Left hindlimb (tissue), 1 donor: ENCODE data around the gene SLC35E4.
"Not testable (repeated sequence)": the region's sequence is repeated elsewhere in the genome, so short reads cannot be mapped to it uniquely, and the experiment has no call there.

Experiments
- DNase-seq: peaks from one replicate; pipeline ENCODE4 v3.0.0-alpha.2; 2018

The SLC35E4 gene

DNA sequence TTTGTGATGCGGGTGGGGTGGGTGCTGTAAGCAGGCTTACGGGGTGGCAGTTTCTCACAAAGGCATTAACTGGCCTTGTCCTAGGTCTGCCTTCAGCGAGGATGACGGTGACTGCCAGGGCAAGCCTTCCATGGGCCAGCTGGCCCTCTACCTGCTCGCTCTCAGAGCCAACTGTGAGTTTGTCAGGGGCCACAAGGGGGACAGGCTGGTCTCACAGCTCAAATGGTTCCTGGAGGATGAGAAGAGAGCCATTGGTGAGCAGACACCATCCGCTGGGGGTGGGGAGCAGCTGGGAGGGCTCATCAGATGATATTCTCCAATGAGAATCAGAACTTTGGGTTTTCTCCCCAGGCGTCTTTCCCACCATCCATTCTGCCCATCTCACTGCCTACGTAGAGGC, 22.8 kb upstream of the SLC35E4 start:
- no peak for DNase-seq

DNA sequence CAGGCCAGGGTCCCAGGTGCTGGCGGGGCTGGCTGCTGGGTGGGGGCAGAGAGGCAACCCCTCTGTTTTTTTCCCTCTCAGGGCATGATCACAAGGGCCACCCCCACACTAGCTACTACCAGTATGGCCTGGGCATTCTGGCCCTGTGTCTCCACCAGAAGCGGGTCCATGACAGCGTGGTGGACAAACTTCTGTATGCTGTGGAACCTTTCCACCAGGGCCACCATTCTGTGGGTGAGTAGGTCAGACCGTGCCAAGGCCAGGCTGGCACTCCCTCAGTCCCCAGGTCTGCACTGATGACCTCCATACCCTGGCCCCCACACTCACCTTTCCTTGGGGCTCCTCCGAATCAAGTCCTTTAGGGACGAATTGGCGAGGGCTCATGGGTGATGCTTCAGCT, 21.3 kb upstream of the SLC35E4 start:
- DNase-seq, result no peak

DNA sequence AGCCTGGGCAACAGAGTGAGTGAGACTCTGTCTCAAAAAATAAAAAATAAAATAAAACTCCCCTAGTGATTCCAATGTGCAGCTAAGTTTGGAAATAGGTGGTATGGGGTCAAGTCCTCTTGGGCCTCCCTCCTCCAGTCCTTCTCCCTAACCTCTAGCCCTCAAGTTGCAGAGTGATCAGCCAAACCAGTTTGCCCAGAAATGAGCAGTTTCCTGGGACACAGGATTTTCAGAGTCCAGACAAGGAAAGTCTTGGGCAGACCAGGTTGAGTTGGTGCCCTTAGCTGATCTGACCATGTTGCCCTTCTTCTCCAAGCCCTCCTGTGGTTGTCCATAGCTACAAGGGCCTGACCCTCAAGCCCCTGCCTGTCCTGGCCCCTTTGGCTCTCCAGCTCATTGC, 20.7 kb upstream of the SLC35E4 start:
- no peak for DNase-seq

DNA sequence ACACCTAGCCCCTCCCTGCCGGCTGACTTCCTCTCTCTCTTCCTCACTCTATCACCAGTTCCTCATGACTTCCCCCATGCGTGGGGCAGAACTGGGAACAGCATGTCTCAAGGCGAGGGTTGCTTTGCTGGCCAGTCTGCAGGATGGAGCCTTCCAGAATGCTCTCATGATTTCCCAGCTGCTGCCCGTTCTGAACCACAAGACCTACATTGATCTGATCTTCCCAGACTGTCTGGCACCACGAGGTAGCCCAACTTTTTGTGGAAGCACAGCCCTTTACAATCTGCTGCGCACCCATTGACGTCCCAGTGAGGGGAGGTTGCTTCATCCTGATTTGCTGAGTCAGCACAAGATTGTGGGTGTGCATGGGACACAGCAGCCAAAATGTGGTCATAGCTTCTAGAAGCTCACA, 20.0 kb upstream of the SLC35E4 start:
- DNase-seq, result no peak

DNA sequence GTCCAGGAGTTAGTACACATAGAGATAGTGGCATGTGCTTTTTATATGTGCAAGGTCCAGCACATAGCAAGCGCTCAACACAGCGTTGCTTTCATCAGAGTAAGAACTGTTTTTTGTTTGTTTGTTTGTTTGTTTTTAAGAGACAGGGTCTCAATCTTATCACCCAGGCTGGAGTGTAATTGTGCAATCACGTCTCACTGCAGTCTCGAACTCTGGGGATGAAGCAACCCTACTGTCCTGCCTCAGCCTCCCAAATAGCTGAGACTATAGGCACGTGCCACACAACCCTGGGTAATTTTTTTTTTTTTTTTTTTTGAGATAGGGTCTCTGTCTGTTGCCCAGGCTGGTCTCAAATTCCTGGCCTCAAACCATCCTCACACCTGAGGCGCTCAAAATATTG, 17.8 kb upstream of the SLC35E4 start:
- DNase-seq, result no peak

DNA sequence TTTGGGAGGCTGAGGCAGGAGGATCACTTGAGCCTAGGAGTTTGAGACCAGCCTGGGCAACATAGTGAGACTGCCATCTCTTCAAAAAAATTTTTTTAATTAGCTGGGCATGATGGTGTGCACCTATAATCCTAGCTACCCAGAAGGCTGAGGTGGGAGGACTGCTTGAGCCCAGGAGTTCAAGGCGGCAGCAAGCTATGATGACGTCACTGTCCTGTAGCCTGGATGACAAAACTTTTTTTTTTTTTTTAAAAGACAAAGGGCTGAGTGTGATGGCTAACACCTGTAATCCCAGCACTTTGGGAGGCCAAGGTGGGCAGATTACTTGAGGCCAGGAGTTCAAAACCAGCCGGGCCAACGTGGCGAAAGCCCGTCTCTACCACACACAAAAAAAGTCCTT, 15.7 kb upstream of the SLC35E4 start:
- not testable (repeated sequence) for DNase-seq

DNA sequence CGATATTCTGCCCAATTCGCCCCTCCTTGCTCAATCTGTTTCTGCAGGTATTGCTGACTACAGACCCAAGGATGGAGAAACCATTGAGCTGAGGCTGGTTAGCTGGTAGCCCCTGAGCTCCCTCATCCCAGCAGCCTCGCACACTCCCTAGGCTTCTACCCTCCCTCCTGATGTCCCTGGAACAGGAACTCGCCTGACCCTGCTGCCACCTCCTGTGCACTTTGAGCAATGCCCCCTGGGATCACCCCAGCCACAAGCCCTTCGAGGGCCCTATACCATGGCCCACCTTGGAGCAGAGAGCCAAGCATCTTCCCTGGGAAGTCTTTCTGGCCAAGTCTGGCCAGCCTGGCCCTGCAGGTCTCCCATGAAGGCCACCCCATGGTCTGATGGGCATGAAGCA, 9.2 kb upstream of the SLC35E4 start:
- no peak for DNase-seq

DNA sequence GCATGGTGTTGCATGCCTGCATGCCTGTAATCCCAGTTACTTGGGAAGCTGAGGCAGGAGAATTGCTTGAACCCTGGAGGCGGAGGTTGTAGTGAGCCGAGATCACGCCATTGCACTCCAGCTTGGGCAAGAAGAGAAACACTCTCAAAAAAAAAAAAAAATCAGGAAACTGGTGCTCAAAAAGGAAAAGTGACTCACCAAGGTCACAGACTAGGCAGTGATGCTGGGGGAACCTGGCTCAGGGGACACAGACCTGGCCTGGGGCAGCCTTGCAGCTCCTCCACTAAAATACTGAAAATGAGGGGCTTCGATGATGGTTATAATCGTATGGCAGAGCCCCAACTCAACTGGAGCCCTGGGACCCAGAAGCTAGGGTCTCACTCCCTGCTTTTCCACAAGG, 8.1 kb upstream of the SLC35E4 start:
- no peak for DNase-seq

DNA sequence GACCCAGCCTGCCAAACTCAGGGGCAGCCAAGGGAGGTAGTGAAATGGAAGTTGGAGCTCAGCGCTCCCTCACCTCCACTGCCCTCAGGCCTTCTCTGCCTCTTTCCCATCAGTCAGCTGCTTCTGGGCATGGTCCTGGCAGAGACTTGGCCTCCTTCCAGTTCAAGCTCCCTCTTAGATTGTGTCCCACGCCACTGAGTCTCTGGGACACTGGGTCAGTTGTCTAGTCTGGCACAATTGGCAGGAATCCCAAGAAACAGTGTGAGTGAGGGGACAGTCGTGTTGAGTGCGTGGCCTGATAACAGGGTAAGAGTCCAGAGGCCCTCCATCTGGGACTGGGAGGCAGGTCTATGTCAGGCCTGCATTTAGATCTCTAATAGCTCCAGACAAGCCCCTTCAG, 7.1 kb upstream of the SLC35E4 start:
- no peak for DNase-seq

DNA sequence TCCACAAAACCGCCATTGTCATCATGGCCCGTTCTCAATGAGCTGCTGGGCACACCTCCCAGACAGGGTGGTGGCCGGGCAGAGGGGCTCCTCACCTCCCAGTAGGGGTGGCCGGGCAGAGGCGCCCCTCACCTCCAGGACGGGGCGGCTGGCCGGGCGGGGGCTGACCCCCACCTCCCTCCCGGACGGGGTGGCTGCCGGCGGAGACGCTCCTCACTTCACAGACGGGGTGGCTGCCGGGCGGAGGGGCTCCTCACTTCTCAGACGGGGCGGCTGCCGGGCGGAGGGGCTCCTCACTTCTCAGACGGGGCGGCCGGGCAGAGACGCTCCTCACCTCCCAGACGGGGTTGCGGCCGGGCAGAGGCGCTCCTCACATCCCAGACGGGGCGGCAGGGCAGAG, 4.1 kb upstream of the SLC35E4 start:
- DNase-seq, result not testable (repeated sequence)

DNA sequence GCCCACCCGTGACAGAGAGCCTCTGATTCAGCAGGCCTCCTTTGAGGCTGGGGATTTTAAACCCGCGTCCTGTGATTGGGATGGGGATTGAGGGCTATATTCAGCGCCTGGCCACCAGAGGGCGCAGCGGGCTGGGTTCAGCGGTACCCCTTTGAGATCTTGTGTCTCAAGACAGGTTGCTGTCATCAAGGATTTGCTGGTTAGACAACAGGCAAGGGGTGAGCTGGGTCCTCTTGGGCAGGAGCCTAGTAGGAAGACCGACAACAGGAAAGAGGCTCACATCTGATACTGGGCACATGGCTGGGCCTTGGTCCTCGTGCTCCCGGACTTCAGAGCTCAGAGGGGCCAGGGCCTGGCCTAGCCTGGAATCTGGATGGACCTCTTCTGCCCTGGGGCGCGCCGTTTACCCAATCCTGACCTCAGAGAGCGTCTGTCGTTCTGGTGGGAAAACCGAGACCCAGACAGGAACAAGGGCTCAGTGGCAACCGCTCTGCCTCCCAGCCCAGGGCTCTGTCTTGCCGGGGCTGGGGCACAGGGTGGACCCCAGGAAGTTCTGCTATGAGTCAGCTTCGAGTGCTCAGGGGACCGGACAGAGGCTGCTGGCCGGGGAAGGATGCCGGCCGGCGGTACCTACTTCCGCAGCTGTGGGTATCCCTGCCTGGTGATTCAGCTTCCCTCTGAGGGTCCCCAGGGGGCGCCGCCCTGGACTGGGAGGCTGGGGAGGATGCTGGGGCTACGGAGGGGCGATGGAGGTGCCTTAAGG, 929 bp upstream of the SLC35E4 start:
- DNase-seq, result peak; percentile 85

DNA sequence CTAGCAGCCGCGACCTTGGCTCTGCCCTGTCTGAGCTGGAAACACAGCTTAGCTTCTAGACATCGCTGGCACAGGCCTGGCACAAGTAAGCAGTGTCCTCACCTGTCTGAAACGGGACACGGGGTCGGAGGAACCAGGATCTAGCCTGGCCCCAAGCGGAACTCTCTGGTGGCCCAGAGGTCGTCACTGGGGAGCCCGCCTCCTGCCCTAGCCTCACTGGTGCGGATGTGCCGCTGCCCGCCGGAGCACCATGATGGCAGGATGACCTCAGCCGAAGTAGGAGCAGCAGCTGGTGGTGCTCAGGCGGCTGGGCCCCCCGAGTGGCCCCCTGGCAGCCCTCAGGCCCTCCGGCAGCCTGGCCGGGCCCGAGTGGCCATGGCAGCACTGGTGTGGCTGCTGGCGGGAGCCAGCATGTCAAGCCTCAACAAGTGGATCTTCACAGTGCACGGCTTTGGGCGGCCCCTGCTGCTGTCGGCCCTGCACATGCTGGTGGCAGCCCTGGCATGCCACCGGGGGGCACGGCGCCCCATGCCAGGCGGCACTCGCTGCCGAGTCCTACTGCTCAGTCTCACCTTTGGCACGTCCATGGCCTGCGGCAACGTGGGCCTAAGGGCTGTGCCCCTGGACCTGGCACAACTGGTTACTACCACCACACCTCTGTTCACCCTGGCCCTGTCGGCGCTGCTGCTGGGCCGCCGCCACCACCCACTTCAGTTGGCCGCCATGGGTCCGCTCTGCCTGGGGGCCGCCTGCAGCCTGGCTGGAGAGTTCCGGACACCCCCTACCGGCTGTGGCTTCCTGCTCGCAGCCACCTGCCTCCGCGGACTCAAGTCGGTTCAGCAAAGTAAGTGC, 871 bp downstream of the SLC35E4 start:
- no peak for DNase-seq

DNA sequence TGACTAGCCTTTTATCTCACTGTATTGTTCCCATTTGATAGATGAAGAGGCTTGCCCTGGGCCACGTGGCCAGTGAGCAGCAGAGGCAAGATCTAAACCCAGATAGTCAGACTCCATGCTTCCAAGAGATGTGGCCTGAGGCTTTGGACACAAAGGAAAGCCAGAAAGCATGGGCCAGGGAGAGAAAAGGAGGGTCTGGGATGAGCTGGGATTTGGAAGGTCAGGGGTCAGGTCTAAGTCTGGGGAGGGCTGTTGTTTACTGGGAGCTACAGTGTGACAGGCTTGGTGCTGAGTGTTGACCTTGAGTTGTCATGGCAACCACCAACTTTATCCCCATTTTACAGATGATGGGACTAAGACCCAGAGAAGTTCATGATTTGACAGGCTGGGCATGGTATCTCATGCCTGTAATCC, 2.1 kb downstream of the SLC35E4 start:
- DNase-seq, result no peak

DNA sequence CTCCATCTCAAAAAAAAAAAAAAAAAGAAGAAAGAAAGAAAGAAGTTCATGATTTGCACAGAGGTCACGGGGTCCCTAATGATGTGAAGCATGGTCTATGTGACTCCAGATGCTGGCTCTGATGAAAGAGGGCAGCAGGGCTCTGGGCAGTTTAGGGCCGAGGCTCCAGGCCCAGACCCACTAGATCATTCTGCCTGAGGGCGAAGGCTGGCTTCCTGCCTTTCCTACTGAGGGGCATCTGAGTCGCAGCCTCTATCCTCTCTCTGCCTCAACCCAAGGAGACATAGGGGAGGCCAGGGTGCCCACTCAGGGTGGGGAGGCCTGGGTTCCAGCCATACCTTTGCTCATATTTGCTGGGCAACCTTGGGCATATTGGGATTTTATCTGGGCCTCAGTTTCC, 4.8 kb downstream of the SLC35E4 start:
- no peak for DNase-seq

DNA sequence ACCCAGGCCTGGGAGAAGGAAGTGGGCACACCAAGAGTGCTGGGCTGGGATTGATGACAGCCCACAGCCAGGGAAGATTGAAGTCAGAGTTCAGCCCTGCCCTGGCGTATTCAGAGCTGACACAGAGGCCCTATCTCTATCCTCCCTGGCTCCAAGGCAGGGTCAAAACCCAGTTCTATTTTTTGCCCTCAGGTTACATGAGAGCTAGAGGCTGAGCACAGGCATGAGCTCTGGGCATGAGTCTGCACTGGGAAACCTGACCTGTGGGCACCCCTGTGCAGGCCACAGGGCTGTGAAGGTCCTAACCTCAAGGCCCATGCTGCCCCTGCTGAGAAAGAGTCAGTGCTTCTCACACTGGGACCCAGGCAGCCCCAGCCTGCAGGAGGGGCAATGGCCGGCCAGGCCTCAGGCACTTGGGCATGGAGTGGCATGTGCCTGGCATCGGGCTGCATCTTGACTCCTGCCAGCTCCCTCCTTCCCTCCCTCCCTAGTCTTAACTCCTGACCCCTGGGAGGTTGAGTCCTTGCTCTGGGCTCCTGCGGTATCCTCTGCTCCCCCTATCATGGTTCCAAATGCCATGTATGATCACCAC, 5.4 kb downstream of the SLC35E4 start:
- DNase-seq, result no peak

DNA sequence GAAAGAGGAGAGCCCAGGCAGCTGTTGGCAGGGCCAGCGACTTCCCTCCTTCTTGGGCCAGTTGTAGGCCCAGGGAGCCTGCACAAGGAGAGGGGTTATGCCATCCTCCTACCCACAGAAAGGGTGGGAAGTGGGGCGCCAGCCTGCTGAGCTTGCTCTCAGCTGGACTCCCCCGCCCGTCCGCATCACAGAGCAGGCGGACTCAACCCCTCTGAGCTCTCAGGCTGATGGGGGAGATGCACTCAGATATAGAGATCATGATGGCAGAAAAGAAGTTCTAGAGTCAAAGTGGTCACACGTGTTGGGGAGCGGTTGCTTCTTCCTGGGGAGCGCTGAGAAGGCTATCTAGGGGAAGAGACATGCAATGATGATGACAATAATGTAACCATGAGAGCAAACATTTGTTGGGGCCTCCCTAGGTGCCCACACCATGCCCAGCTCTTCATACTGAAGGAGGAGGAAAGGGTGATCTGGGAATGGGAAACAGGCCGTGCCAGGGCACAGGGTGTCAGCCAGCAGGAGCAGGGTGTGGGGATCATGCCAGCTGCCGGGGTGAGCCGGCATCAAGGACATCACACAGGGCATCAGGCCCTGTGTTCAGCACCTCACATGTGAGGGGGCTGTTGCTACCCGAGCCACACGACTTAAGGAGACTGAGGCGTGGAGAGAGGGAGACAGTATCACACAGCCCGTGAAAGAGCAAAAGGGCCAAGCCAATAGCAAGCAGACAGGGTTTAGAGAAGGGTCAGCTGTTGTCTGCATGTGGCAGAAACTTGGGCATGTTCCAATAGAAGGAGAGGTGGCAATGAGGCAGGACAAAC, 7.7 kb downstream of the SLC35E4 start:
- no peak for DNase-seq

DNA sequence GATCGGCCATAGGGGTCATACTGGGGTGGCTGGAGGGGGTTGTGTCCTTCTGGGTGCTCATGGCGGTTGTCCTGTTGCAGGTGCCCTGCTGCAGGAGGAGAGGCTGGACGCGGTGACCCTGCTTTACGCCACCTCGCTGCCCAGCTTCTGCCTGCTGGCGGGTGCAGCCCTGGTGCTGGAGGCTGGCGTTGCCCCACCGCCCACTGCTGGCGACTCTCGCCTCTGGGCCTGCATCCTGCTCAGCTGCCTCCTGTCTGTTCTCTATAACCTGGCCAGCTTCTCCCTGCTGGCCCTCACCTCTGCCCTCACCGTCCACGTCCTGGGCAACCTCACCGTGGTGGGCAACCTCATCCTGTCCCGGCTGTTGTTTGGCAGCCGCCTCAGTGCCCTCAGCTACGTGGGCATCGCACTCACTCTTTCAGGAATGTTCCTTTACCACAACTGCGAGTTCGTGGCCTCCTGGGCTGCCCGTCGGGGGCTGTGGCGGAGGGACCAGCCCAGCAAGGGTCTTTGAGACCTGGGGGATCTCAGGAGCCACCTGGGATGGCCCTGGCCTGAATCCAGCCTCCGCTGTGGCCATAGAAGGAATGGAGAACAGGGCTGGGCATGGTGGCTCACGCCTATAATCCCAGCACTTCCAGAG, 11.1 kb downstream of the SLC35E4 start:
- no peak for DNase-seq

DNA sequence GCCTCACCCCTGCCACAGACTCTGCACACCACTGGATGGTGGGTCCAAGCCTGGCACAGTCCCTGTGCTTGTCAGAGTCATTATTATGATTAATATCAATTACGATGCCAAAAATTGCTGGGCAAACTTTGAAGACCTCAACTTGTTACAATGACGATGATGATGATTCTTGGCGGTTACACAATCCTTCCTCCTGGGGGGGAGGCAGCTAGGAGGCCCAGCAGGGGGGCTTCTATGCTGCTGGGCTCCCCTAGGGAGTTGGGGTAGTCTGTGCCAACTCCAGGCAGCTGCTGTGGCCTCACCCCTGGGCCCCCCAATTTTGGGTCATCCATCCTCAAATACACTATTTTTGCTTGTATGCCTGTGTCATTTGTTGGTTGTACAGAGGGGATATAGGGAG, 12.0 kb downstream of the SLC35E4 start:
- DNase-seq, result no peak

DNA sequence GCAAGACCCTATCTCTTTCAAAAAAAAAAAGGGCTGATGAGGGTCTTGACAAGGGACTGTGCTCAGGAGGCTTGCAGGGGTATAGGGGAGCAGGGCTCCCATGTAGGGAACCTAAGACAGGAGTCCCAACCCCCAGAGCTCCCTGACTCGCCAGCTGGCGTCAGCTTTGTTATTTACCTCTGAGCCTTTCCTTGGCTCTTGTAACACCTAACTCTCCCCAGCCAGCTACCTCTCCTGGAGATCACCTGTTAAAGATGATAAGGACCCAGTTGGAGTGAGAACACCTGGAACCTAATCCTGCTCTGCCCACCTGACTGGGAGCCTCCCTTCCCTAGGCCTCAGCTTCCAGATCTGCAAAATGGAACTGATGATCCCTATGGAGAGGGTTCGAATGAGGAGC, 13.2 kb downstream of the SLC35E4 start:
- no peak for DNase-seq

DNA sequence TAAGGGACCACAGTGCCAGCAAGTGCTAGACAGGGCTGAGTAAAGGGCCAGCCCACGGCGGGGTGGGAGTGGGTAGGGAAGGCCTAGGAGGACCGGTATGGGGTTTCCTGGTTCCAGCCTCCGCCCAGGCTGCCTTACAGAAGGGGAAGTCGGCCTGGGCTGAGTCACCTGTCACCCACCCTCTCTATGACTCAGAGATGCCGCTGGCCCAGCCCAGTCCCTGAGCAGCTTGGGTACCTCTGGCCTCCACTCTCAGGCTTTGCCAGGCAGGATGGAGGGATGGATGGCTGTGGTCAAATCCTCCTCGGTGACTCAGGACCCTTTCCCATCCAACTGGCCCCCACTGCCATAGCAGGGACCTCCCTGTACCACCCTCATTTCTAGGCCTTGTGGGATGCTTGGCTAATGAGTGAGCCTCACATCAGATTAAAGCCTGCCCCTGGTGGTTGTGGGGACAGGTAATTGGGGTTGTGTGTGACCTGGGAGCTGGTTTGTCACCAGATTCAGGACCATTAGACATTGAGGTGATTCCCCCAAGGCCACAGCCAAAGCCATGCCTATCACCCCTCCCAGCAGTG, 13.9 kb downstream of the SLC35E4 start:
- DNase-seq, result no peak

DNA sequence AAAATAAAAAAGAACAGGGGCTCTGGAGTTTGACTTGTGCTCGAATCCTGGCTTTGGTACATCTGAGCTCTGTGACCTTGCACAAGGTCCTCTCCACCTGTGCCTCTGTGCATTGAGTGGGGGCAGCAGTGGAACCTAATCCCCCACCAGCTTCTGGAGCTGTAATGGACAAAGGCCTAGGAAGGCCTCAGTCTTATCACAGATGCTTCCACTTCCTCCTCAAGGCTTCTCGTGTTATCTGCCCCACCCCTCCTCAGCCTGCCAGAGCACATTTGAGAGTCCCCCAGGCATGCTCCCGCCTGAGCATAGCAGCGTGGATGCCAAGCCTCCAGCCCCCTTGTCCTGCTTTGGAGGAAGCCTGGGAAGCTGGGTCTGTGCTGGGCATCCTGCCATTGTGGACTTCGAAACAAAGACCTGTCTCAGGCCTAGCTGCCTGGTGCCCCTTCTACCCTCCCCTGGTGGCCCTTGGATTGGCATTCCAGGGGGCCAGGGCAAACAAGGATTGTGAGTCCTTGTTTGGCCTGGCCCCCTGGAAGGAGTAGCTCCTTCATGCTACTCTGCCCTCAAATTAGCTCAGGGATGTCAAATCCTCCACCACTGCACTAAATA, 15.0 kb downstream of the SLC35E4 start:
- no peak for DNase-seq

DNA sequence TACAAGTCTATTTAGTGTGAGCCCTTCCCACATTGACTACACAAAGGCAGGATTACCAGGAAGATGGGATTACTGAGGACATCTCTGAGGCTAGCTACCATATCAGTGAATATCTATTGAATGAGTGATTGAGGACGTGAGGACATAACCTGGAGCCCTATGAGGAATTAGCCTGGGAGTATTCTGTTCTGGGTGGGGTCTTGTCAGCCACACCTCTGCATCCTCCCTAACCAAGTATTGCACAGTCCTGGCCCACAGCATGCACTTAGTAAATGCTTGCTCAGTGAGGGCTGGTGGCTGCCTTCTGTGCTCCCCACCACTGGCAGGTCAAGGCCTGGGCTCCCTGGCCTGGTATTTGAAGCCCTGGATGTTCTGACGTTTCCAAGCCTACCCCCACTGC, 17.3 kb downstream of the SLC35E4 start:
- no peak for DNase-seq
